Loucy (cell line): ENCODE data around the gene TIMM17B.

Experiments
- EZH2phosphoT487 ChIP-seq: fragments of 200-600 bp; IDR thresholded peaks from 2 replicates; pipeline ENCODE4 v1.6.1; 2018; ENCODE audit warnings: antibody characterized with exemption, mild to moderate bottlenecking, moderate library complexity, borderline replicate concordance
- TF ChIP-seq, protein P1 (sequence below): fragments of 200-600 bp; sonication (generic); conservative IDR thresholded peaks from 2 replicates; pipeline ENCODE4 v1.5.1; 2014; ENCODE audit warnings: mild to moderate bottlenecking, antibody characterized with exemption, low read length

DNA sequence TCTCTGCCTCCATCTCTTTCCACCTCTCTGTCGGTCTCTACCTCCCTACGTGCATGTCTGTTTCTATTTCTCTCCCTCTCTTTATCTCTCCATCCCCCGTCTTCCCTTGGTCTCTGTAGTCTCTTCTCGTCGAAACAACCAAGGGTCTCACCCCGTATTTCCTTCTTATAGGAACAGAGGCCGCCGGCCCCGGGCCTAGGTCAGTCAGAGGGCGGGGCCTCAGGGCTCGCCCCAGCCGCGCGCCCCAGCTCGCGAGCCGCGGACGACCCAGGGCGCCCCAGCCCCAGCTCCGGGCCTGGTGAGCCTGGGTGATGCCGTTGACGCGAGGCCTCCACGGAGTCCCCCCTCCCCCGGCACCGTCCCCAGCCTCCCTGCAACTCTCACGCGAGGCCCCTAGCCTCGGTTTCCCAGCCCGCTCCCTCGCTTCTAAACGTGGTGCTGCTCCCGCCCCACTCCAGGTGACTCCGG lies 6.6 kb downstream of the TIMM17B start:
- TF ChIP-seq, protein P1, sequence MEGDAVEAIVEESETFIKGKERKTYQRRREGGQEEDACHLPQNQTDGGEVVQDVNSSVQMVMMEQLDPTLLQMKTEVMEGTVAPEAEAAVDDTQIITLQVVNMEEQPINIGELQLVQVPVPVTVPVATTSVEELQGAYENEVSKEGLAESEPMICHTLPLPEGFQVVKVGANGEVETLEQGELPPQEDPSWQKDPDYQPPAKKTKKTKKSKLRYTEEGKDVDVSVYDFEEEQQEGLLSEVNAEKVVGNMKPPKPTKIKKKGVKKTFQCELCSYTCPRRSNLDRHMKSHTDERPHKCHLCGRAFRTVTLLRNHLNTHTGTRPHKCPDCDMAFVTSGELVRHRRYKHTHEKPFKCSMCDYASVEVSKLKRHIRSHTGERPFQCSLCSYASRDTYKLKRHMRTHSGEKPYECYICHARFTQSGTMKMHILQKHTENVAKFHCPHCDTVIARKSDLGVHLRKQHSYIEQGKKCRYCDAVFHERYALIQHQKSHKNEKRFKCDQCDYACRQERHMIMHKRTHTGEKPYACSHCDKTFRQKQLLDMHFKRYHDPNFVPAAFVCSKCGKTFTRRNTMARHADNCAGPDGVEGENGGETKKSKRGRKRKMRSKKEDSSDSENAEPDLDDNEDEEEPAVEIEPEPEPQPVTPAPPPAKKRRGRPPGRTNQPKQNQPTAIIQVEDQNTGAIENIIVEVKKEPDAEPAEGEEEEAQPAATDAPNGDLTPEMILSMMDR, result no peak
- no peak for TF ChIP-seq EZH2phosphoT487
